DND-41 (cell line): Measurements from ENCODE around the gene NPIPB4.
"Not testable (repeated sequence)": the region's sequence is repeated elsewhere in the genome, so short reads cannot be mapped to it uniquely, and the experiment has no call there.

Source experiments
- EZH2 ChIP-seq: IDR thresholded peaks from 3 replicates; pipeline ENCODE4 v1.6.1; 2012; ENCODE audit warnings: borderline replicate concordance, low read depth, mild to moderate bottlenecking, moderate library complexity, low read length, inconsistent platforms; ENCODE audit not compliant: severe bottlenecking
- TF ChIP-seq, protein P1 (sequence below): IDR thresholded peaks from 2 replicates; pipeline ENCODE4 v1.5.1; 2012; ENCODE audit warnings: borderline replicate concordance, low read length, moderate library complexity, mild to moderate bottlenecking; ENCODE audit not compliant: poor library complexity, severe bottlenecking; ENCODE audit errors: extremely low read depth

- TF ChIP-seq, protein P1, sequence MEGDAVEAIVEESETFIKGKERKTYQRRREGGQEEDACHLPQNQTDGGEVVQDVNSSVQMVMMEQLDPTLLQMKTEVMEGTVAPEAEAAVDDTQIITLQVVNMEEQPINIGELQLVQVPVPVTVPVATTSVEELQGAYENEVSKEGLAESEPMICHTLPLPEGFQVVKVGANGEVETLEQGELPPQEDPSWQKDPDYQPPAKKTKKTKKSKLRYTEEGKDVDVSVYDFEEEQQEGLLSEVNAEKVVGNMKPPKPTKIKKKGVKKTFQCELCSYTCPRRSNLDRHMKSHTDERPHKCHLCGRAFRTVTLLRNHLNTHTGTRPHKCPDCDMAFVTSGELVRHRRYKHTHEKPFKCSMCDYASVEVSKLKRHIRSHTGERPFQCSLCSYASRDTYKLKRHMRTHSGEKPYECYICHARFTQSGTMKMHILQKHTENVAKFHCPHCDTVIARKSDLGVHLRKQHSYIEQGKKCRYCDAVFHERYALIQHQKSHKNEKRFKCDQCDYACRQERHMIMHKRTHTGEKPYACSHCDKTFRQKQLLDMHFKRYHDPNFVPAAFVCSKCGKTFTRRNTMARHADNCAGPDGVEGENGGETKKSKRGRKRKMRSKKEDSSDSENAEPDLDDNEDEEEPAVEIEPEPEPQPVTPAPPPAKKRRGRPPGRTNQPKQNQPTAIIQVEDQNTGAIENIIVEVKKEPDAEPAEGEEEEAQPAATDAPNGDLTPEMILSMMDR, result not testable (repeated sequence)
- not testable (repeated sequence) for TF ChIP-seq EZH2
Observed at GRCh38 chr16:21817012-21817411, 40.5 kb downstream of the NPIPB4 start.
